Neural cell (in vitro differentiated cells): Measurements from ENCODE around the gene PTPRN2.

Source experiments
- EP300 ChIP-seq: fragments of 450-650 bp; conservative IDR thresholded peaks from 2 replicates; pipeline ENCODE4 v1.6.1; 2014; ENCODE audit warnings: antibody characterized with exemption, mild to moderate bottlenecking, moderate library complexity; ENCODE audit not compliant: poor library complexity, severe bottlenecking
- EZH2 ChIP-seq: fragments of 200-600, 300-800 bp; shearing (Covaris generic), sonication (generic); IDR thresholded peaks from 2 replicates; pipeline ENCODE4 v1.6.1; 2014; ENCODE audit warnings: antibody characterized with exemption, low read length, borderline replicate concordance, mild to moderate bottlenecking; ENCODE audit not compliant: insufficient read depth, poor library complexity, severe bottlenecking
- TF ChIP-seq, protein P1 (sequence below): fragments of 450-650 bp; IDR thresholded peaks from 2 replicates; pipeline ENCODE4 v1.5.1; 2014; ENCODE audit warnings: antibody characterized with exemption, mild to moderate bottlenecking, moderate library complexity; ENCODE audit not compliant: poor library complexity, severe bottlenecking

DNA sequence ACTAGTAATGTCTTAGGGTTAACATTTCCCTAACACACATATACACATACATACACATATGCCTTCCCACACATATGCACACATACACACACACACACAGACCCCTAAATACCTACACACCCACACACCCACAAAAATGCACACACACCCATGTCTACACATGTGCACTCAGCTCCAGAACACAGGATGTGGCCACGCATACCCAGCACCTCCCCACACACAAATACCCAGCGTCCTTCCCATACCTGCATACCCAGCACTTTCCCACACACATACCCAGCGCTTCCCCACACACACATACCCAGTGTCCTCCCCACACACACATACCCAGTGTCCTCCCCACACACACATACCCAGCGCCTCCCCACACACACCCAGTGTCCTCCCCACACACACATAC, 715.9 kb downstream of the PTPRN2 start:
- TF ChIP-seq, protein P1, sequence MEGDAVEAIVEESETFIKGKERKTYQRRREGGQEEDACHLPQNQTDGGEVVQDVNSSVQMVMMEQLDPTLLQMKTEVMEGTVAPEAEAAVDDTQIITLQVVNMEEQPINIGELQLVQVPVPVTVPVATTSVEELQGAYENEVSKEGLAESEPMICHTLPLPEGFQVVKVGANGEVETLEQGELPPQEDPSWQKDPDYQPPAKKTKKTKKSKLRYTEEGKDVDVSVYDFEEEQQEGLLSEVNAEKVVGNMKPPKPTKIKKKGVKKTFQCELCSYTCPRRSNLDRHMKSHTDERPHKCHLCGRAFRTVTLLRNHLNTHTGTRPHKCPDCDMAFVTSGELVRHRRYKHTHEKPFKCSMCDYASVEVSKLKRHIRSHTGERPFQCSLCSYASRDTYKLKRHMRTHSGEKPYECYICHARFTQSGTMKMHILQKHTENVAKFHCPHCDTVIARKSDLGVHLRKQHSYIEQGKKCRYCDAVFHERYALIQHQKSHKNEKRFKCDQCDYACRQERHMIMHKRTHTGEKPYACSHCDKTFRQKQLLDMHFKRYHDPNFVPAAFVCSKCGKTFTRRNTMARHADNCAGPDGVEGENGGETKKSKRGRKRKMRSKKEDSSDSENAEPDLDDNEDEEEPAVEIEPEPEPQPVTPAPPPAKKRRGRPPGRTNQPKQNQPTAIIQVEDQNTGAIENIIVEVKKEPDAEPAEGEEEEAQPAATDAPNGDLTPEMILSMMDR: no peak
- no peak for TF ChIP-seq EZH2
- no peak for TF ChIP-seq EP300
